ENCODE data around the gene GDF15.

- TF ChIP-seq PBX3 (IDR thresholded peaks at IDR 0.05) (no peak), POLR2A (IDR thresholded peaks at IDR 0.05; ENCODE audit: low read length) (no peak), ESRRA (IDR thresholded peaks at IDR 0.05; ENCODE audit: borderline replicate concordance, low read length) (no peak), CTCF (IDR thresholded peaks at IDR 0.05) (no peak), FOSL2 (IDR thresholded peaks at IDR 0.05) (no peak), FOSL2 (CRISPR knock-in tag; IDR thresholded peaks at IDR 0.05) (no peak), RCOR1 (IDR thresholded peaks at IDR 0.05; ENCODE audit: low read depth, low read length) (no peak), RNF2 (IDR thresholded peaks at IDR 0.05; ENCODE audit: borderline replicate concordance, low read depth) (no peak), MAX (IDR thresholded peaks at IDR 0.05) (no peak), RFX5 (IDR thresholded peaks at IDR 0.05) (no peak), CHD2 (IDR thresholded peaks at IDR 0.05; ENCODE audit: low read length, partially characterized antibody) (no peak), MYC (IDR thresholded peaks at IDR 0.05; ENCODE audit: borderline replicate concordance, low read length) (no peak), BHLHE40 (IDR thresholded peaks at IDR 0.05; ENCODE audit: low read depth, low read length) (no peak), NPAS2 (CRISPR knock-in tag; IDR thresholded peaks at IDR 0.05; ENCODE audit: borderline replicate concordance) (no peak)
These were observed 24.3 kb upstream of the GDF15 start for GRCh38 chr19:18361646-18362045.

All from A549 (cell line).